ENCODE measurements around the gene GRM8. TPM values are rescaled to one million over a fixed set of nuclear protein-coding genes. Genes with fewer than 3 reads are reported as not detected.

GRM8 gene
- total RNA-seq, 1 experiment from 2014 or later = not detected

- Histone ChIP-seq H3K9me3 (ENCODE audit: low read length) (no peaks in the 10 kb centered on the region), H3K4me3 (ENCODE audit: low read length) (no peak overlapping the region), H2AFZ (ENCODE audit: low read length) (no peak overlapping the region), H3K4me1 (ENCODE audit: insufficient read depth, low read length) (no peaks in the 10 kb centered on the region), H3K79me2 (ENCODE audit: low read length) (no peaks in the 10 kb centered on the region), H3K27me3 (ENCODE audit: low read length) (no peaks in the 10 kb centered on the region), H3K4me2 (ENCODE audit: low read length) (no peak overlapping the region), H3F3A (ENCODE audit: low read length, unreplicated experiment) (no peaks in the 10 kb centered on the region), H3K9ac (ENCODE audit: low read length) (no peak overlapping the region), H3K9me2 (replicated peaks; ENCODE audit: low read length) (no peaks in the 10 kb centered on the region), H3K36me3 (ENCODE audit: low read depth, low read length) (no peaks in the 10 kb centered on the region), H3K27ac (ENCODE audit: low read length) (no peak overlapping the region), H4K20me1 (ENCODE audit: low read length) (no peaks in the 10 kb centered on the region)
- ATAC-seq (no peak), DNase-seq (no peak)
- ChIA-PET POLR2A (ENCODE audit: unreplicated experiment) (no interaction called here), CTCF (no interaction called here)
- intact Hi-C loops (cut with micrococcal nuclease) = no loop called here
- BruUV-seq (replicated peaks) = no TSS peak
- TF ChIP-seq EZH2phosphoT487 (IDR thresholded peaks at IDR 0.05; ENCODE audit: borderline replicate concordance, low read length) = no peak
- no peak for TF ChIP-seq EZH2 (IDR thresholded peaks at IDR 0.05; ENCODE audit: low read length, unreplicated experiment)
- no peak for TF ChIP-seq CTCF (conservative IDR thresholded peaks at IDR 0.05; ENCODE audit: low read depth, low read length)
Observed at GRCh38 chr7:127154101-127154500, 98.6 kb downstream of the GRM8 start.

GRCh38 chr7:127153315-127153714 is 99.4 kb downstream of the GRM8 start:
- Histone ChIP-seq H2AFZ (ENCODE audit: low read length) (no peak overlapping the region), H3K4me2 (ENCODE audit: low read length) (no peak overlapping the region), H3K27ac (ENCODE audit: low read length) (no peak overlapping the region), H3K79me2 (ENCODE audit: low read length) (no peaks in the 10 kb centered on the region), H3K9me3 (ENCODE audit: low read length) (no peaks in the 10 kb centered on the region), H3K9ac (ENCODE audit: low read length) (no peak overlapping the region), H3K36me3 (ENCODE audit: low read depth, low read length) (no peaks in the 10 kb centered on the region), H4K20me1 (ENCODE audit: low read length) (no peaks in the 10 kb centered on the region), H3F3A (ENCODE audit: low read length, unreplicated experiment) (no peaks in the 10 kb centered on the region), H3K27me3 (ENCODE audit: low read length) (no peaks in the 10 kb centered on the region), H3K4me1 (ENCODE audit: insufficient read depth, low read length) (no peaks in the 10 kb centered on the region), H3K4me3 (ENCODE audit: low read length) (no peak overlapping the region), H3K9me2 (replicated peaks; ENCODE audit: low read length) (no peaks in the 10 kb centered on the region)
- ChIA-PET CTCF (no interaction called here), POLR2A (ENCODE audit: unreplicated experiment) (no interaction called here)
- BruUV-seq (replicated peaks) = no TSS peak
- intact Hi-C loops (cut with micrococcal nuclease) = no loop called here
- TF ChIP-seq EZH2 (IDR thresholded peaks at IDR 0.05; ENCODE audit: low read length, unreplicated experiment) (no peak), CTCF (conservative IDR thresholded peaks at IDR 0.05; ENCODE audit: low read depth, low read length) (no peak), EZH2phosphoT487 (IDR thresholded peaks at IDR 0.05; ENCODE audit: borderline replicate concordance, low read length) (no peak)
- ATAC-seq (no peak), DNase-seq (no peak)

GRCh38 chr7:127152423-127152822 is 100.3 kb downstream of the GRM8 start:
- ChIA-PET CTCF (no interaction called here), POLR2A (ENCODE audit: unreplicated experiment) (no interaction called here)
- H3K79me2 ChIP-seq (ENCODE audit: low read length) = no peaks in the 10 kb centered on the region
- no peak for ATAC-seq
- H3K4me1 ChIP-seq (ENCODE audit: insufficient read depth, low read length) = no peaks in the 10 kb centered on the region
- H3K9me2 ChIP-seq (replicated peaks; ENCODE audit: low read length) = no peaks in the 10 kb centered on the region
- H3K4me3 ChIP-seq (ENCODE audit: low read length) = no peak overlapping the region
- no peaks in the 10 kb centered on the region for H3K9me3 ChIP-seq (ENCODE audit: low read length)
- H3F3A ChIP-seq (ENCODE audit: low read length, unreplicated experiment) = no peaks in the 10 kb centered on the region
- H3K27ac ChIP-seq (ENCODE audit: low read length) = no peak overlapping the region
- no peak overlapping the region for H3K4me2 ChIP-seq (ENCODE audit: low read length)
- H3K9ac ChIP-seq (ENCODE audit: low read length) = no peak overlapping the region
- H3K36me3 ChIP-seq (ENCODE audit: low read depth, low read length) = no peaks in the 10 kb centered on the region
- no TSS peak for BruUV-seq (replicated peaks)
- no peak for DNase-seq
- H3K27me3 ChIP-seq (ENCODE audit: low read length) = no peaks in the 10 kb centered on the region
- H4K20me1 ChIP-seq (ENCODE audit: low read length) = no peaks in the 10 kb centered on the region
- H2AFZ ChIP-seq (ENCODE audit: low read length) = no peak overlapping the region
- intact Hi-C loops (cut with micrococcal nuclease) = no loop called here
- no peak for TF ChIP-seq EZH2 (IDR thresholded peaks at IDR 0.05; ENCODE audit: low read length, unreplicated experiment)
- TF ChIP-seq CTCF (conservative IDR thresholded peaks at IDR 0.05; ENCODE audit: low read depth, low read length) = no peak
- TF ChIP-seq EZH2phosphoT487 (IDR thresholded peaks at IDR 0.05; ENCODE audit: borderline replicate concordance, low read length) = no peak

Data from PC-3 (cell line).